CD4-positive, alpha-beta T cell treated with Interleukin-10 for 1 hour (primary cell): ENCODE data around the gene TIRAP.
"Not testable (repeated sequence)": the region's sequence is repeated elsewhere in the genome, so short reads cannot be mapped to it uniquely, and the experiment has no call there.

Experiments
- DNase-seq: peaks from one replicate; pipeline ENCODE4 v3.0.0-alpha.2; 2020

The TIRAP gene

GRCh38 chr11:126288237-126288636 lies 5.3 kb downstream of the TIRAP start:
- DNase-seq: no peak

GRCh38 chr11:126290887-126291286 lies 8.0 kb downstream of the TIRAP start:
- no peak for DNase-seq

- no peak for DNase-seq
Measured at GRCh38 chr11:126293726-126294125, 10.8 kb downstream of the TIRAP start.

GRCh38 chr11:126297004-126297403 lies 14.1 kb downstream of the TIRAP start:
- no peak for DNase-seq

GRCh38 chr11:126303623-126304456 lies 20.9 kb downstream of the TIRAP start, which contains the start of gene DCPS:
Gene DCPS, plus strand, starts transcription at chr11:126304060. Its CDS starts 21 bp downstream, at chr11:126304081.
- DNase-seq: peak; percentile 88

GRCh38 chr11:126304457-126305075 lies 21.7 kb downstream of the TIRAP start:
- peak; percentile 28 for DNase-seq

- DNase-seq: peak; percentile 31
Measured at GRCh38 chr11:126305699-126306098, 22.8 kb downstream of the TIRAP start.

- no peak for DNase-seq
Measured at GRCh38 chr11:126307706-126308105, 24.8 kb downstream of the TIRAP start.

- DNase-seq: no peak
Measured at GRCh38 chr11:126308271-126308671, 25.4 kb downstream of the TIRAP start.

- DNase-seq: not testable (repeated sequence)
Measured at GRCh38 chr11:126308771-126309170, 25.9 kb downstream of the TIRAP start.

- peak; percentile 65 for DNase-seq
Measured at GRCh38 chr11:126310200-126310991, 27.5 kb downstream of the TIRAP start.

GRCh38 chr11:126310992-126311310 lies 28.1 kb downstream of the TIRAP start:
- DNase-seq: no peak

GRCh38 chr11:126311401-126312291 lies 28.8 kb downstream of the TIRAP start:
- DNase-seq: no peak

GRCh38 chr11:126312961-126313360 lies 30.1 kb downstream of the TIRAP start:
- DNase-seq: no peak

- no peak for DNase-seq
Measured at GRCh38 chr11:126313826-126314225, 30.9 kb downstream of the TIRAP start.

- no peak for DNase-seq
Measured at GRCh38 chr11:126317432-126317755, 34.5 kb downstream of the TIRAP start.

- peak; percentile 33 for DNase-seq
Measured at GRCh38 chr11:126317756-126318573, 35.1 kb downstream of the TIRAP start.

GRCh38 chr11:126318574-126319373 lies 35.9 kb downstream of the TIRAP start:
- DNase-seq: no peak

- DNase-seq: no peak
Measured at GRCh38 chr11:126319374-126319740, 36.5 kb downstream of the TIRAP start.

GRCh38 chr11:126322996-126323395 lies 40.1 kb downstream of the TIRAP start:
- DNase-seq: no peak
